GM10266 (cell line): ENCODE data around the gene CARMIL1.

Experiments
- DNase-seq: peaks from one replicate; pipeline ENCODE4 v3.0.0; 2012; ENCODE audit errors: extremely low spot score
- CTCF ChIP-seq: IDR thresholded peaks from 2 replicates; pipeline ENCODE4 v1.5.1; 2012; ENCODE audit warnings: mild to moderate bottlenecking, low read depth; ENCODE audit not compliant: control insufficient read depth, insufficient read depth; ENCODE audit errors: missing control alignments

The CARMIL1 gene

GRCh38 chr6:25257686-25258348, 21.4 kb upstream of the CARMIL1 start:
- DNase-seq, result no peak
- TF ChIP-seq CTCF, result no peak

GRCh38 chr6:25259756-25260155, 19.4 kb upstream of the CARMIL1 start:
- no peak for TF ChIP-seq CTCF
- no peak for DNase-seq

GRCh38 chr6:25263657-25264056, 15.5 kb upstream of the CARMIL1 start:
- TF ChIP-seq CTCF, result no peak
- DNase-seq, result no peak

GRCh38 chr6:25266456-25267100, 12.6 kb upstream of the CARMIL1 start:
- TF ChIP-seq CTCF, result no peak
- no peak for DNase-seq

- TF ChIP-seq CTCF, result no peak
- DNase-seq, result no peak
Observed at GRCh38 chr6:25267662-25268061, 11.5 kb upstream of the CARMIL1 start.

GRCh38 chr6:25270559-25270958, 8.6 kb upstream of the CARMIL1 start:
- no peak for TF ChIP-seq CTCF
- DNase-seq, result no peak

- DNase-seq, result no peak
- TF ChIP-seq CTCF, result no peak
Observed at GRCh38 chr6:25275436-25275835, 3.7 kb upstream of the CARMIL1 start.
